Panc1 (cell line): ENCODE results near the gene MOB3A.

Source experiments
- POLR2AphosphoS5 ChIP-seq: IDR thresholded peaks from 2 replicates; pipeline ENCODE4 v1.6.1; 2012; ENCODE audit warnings: mild to moderate bottlenecking, low read depth, low read length, moderate library complexity
- SIN3A ChIP-seq: IDR thresholded peaks from 2 replicates; pipeline ENCODE4 v1.6.1; 2012; ENCODE audit warnings: low read depth, mild to moderate bottlenecking, low read length, moderate library complexity, borderline replicate concordance; ENCODE audit not compliant: insufficient read depth
- TF ChIP-seq, protein P1 (sequence below): fragments of 450-650 bp; IDR thresholded peaks from 2 replicates; pipeline ENCODE4 v1.5.1; 2017; ENCODE audit warnings: mild to moderate bottlenecking
- TF ChIP-seq, protein P2 (sequence below), 2 experiments: IDR thresholded peaks; 2 replicates each; pipeline ENCODE4 v1.6.1; 2011 to 2012; ENCODE audit warnings: low read depth in 2 of 2, control low read depth in 1 of 2, low read length in 1 of 2, mild to moderate bottlenecking in 1 of 2, moderate library complexity in 1 of 2; ENCODE audit not compliant: insufficient read depth in 1 of 2

DNA sequence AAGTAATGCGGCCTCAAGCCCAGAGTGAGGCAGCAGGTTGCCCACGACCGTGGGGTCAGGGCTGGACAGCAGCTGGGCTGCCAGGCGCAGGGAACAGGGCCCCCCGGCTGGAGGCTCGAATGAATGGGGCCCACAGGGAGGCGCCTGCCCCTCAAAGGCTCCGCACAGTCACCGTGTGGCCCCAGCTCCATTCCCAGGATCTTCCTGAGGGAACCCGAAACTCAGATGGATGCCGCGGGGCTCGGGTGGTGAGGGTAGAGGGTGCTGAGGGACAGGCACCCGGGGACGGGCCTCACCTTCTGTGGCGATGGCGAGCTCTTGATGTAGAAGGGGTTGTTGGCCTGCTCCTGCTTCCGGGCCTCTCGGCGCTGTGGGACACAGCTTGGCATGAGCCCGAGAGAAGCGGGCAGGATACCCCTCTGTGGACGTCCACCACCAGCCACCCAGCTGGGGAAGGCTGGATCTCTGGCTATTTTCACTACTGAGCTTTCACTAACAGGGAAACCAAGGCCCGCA, 19.8 kb upstream of the MOB3A start:
- no peak for TF ChIP-seq POLR2AphosphoS5
- TF ChIP-seq, protein P1, sequence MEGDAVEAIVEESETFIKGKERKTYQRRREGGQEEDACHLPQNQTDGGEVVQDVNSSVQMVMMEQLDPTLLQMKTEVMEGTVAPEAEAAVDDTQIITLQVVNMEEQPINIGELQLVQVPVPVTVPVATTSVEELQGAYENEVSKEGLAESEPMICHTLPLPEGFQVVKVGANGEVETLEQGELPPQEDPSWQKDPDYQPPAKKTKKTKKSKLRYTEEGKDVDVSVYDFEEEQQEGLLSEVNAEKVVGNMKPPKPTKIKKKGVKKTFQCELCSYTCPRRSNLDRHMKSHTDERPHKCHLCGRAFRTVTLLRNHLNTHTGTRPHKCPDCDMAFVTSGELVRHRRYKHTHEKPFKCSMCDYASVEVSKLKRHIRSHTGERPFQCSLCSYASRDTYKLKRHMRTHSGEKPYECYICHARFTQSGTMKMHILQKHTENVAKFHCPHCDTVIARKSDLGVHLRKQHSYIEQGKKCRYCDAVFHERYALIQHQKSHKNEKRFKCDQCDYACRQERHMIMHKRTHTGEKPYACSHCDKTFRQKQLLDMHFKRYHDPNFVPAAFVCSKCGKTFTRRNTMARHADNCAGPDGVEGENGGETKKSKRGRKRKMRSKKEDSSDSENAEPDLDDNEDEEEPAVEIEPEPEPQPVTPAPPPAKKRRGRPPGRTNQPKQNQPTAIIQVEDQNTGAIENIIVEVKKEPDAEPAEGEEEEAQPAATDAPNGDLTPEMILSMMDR: no peak
- no peak for TF ChIP-seq SIN3A
- TF ChIP-seq, protein P2, sequence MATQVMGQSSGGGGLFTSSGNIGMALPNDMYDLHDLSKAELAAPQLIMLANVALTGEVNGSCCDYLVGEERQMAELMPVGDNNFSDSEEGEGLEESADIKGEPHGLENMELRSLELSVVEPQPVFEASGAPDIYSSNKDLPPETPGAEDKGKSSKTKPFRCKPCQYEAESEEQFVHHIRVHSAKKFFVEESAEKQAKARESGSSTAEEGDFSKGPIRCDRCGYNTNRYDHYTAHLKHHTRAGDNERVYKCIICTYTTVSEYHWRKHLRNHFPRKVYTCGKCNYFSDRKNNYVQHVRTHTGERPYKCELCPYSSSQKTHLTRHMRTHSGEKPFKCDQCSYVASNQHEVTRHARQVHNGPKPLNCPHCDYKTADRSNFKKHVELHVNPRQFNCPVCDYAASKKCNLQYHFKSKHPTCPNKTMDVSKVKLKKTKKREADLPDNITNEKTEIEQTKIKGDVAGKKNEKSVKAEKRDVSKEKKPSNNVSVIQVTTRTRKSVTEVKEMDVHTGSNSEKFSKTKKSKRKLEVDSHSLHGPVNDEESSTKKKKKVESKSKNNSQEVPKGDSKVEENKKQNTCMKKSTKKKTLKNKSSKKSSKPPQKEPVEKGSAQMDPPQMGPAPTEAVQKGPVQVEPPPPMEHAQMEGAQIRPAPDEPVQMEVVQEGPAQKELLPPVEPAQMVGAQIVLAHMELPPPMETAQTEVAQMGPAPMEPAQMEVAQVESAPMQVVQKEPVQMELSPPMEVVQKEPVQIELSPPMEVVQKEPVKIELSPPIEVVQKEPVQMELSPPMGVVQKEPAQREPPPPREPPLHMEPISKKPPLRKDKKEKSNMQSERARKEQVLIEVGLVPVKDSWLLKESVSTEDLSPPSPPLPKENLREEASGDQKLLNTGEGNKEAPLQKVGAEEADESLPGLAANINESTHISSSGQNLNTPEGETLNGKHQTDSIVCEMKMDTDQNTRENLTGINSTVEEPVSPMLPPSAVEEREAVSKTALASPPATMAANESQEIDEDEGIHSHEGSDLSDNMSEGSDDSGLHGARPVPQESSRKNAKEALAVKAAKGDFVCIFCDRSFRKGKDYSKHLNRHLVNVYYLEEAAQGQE (IDR thresholded peaks at IDR 0.05; ENCODE audit: insufficient read depth in 1 of 2, low read depth in 2 of 2, low read length in 1 of 2): no peak
